CD14-positive monocyte (primary cell): ENCODE results near the gene GUCA1A. TPM values are rescaled to one million over a fixed set of nuclear protein-coding genes. Genes with fewer than 3 reads are reported as not detected.

Experiments used
- DNase-seq, 3 donors: peaks; one replicate each; pipeline ENCODE4 v3.0.0-alpha.2; 2011 to 2022
- H2AFZ ChIP-seq: 2 replicates; pipeline ENCODE4 v1.6.0; 2012; ENCODE audit warnings: mild to moderate bottlenecking, low read depth, low read length, inconsistent platforms; ENCODE audit not compliant: insufficient read depth, poor library complexity, severe bottlenecking
- H3K27ac ChIP-seq, 2 donors: 1 replicate in 1 of 2; 2 replicates in 1 of 2; pipeline ENCODE4 v1.5.1; 2012 to 2013; ENCODE audit warnings: low read length in 2 of 2, control low read depth in 1 of 2, inconsistent platforms in 1 of 2, low read depth in 1 of 2, mild to moderate bottlenecking in 1 of 2
- H3K27me3 ChIP-seq, 2 donors: one replicate each; pipeline versions ENCODE4 v1.6.0 to v1.6.1; 2011 to 2013; ENCODE audit warnings: low read length in 2 of 2; ENCODE audit not compliant: control insufficient read depth in 2 of 2, insufficient read depth in 2 of 2
- H3K36me3 ChIP-seq, 2 donors: replicated peaks in 1 of 2; 1 replicate in 1 of 2; 2 replicates in 1 of 2; pipeline versions ENCODE4 v1.5.1 to v1.6.1; 2012 to 2013; ENCODE audit warnings: low read length in 2 of 2, control low read depth in 1 of 2, inconsistent platforms in 1 of 2, mild to moderate bottlenecking in 1 of 2; ENCODE audit not compliant: insufficient read depth in 2 of 2, control insufficient read depth in 1 of 2
- H3K4me1 ChIP-seq, 2 donors: 1 replicate in 1 of 2; 2 replicates in 1 of 2; pipeline versions ENCODE4 v1.5.1 to v1.6.1; 2012 to 2013; ENCODE audit warnings: low read length in 2 of 2, control low read depth in 1 of 2, inconsistent platforms in 1 of 2, mild to moderate bottlenecking in 1 of 2, moderate library complexity in 1 of 2; ENCODE audit not compliant: insufficient read depth in 2 of 2, control insufficient read depth in 1 of 2
- H3K4me2 ChIP-seq: replicated peaks from 2 replicates; pipeline ENCODE3; 2012; ENCODE audit warnings: low read length, moderate library complexity, mild to moderate bottlenecking; ENCODE audit not compliant: poor library complexity, severe bottlenecking; ENCODE audit errors: extremely low read depth
- H3K4me3 ChIP-seq, 3 experiments: fragments of 200-600 bp in 1 of 3; sonication (generic) in 1 of 3; replicated peaks in 1 of 3; 1 replicate in 2 of 3; 2 replicates in 1 of 3; pipeline ENCODE4 v1.5.1; 2011 to 2013; ENCODE audit warnings: low read length in 3 of 3, mild to moderate bottlenecking in 3 of 3, control low read depth in 2 of 3, low read depth in 2 of 3, inconsistent platforms in 1 of 3, moderate library complexity in 1 of 3
- H3K79me2 ChIP-seq: 2 replicates; pipeline ENCODE4 v1.6.0; 2012; ENCODE audit warnings: mild to moderate bottlenecking, control low read depth, inconsistent platforms, low read length, moderate library complexity; ENCODE audit not compliant: insufficient read depth
- H3K9ac ChIP-seq: 2 replicates; pipeline ENCODE4 v1.6.0; 2017; ENCODE audit warnings: low read length, mild to moderate bottlenecking; ENCODE audit not compliant: insufficient read depth, poor library complexity, severe bottlenecking
- H3K9me3 ChIP-seq, 2 donors: replicated peaks in 1 of 2; 1 replicate in 1 of 2; 2 replicates in 1 of 2; pipeline versions ENCODE4 v1.5.1 to v1.6.1; 2012 to 2013; ENCODE audit warnings: low read length in 2 of 2, control low read depth in 1 of 2; ENCODE audit not compliant: control insufficient read depth in 1 of 2, insufficient read depth in 1 of 2
- H4K20me1 ChIP-seq: 2 replicates; pipeline ENCODE4 v1.6.0; 2012; ENCODE audit warnings: mild to moderate bottlenecking, low read length, control low read depth, moderate library complexity; ENCODE audit not compliant: insufficient read depth
- H3K27ac Mint-ChIP-seq, 7 donors: one replicate each; pipeline ENCODE4 v1.8.0; 2020; ENCODE audit warnings: mild to moderate bottlenecking in 7 of 7, mixed read lengths in 7 of 7, moderate library complexity in 6 of 7, inconsistent platforms in 2 of 7
- H3K27me3 Mint-ChIP-seq, 3 donors: one replicate each; pipeline ENCODE4 v1.8.0; 2021 to 2022; ENCODE audit warnings: low read depth in 3 of 3, mild to moderate bottlenecking in 3 of 3, mixed read lengths in 3 of 3, moderate library complexity in 3 of 3, inconsistent platforms in 1 of 3
- H3K36me3 Mint-ChIP-seq, 2 donors: one replicate each; pipeline ENCODE4 v1.8.0; 2020; ENCODE audit warnings: mixed read lengths in 2 of 2, inconsistent platforms in 1 of 2, mild to moderate bottlenecking in 1 of 2
- H3K4me1 Mint-ChIP-seq: one replicate; pipeline ENCODE4 v1.8.0; 2020; ENCODE audit warnings: mild to moderate bottlenecking, mixed read lengths
- H3K4me3 Mint-ChIP-seq, 2 donors: one replicate each; pipeline ENCODE4 v1.8.0; 2020; ENCODE audit warnings: mild to moderate bottlenecking in 2 of 2, mixed read lengths in 2 of 2, moderate library complexity in 1 of 2
- H3K9me3 Mint-ChIP-seq, 7 donors: one replicate each; pipeline ENCODE4 v1.8.0; 2020 to 2022; ENCODE audit warnings: mixed read lengths in 7 of 7, mild to moderate bottlenecking in 6 of 7, moderate library complexity in 6 of 7, inconsistent platforms in 2 of 7
- CTCF ChIP-seq: fragments of 200-600 bp; IDR thresholded peaks from one replicate; pipeline ENCODE4 v1.8.0; 2022; ENCODE audit warnings: antibody characterized with exemption, mild to moderate bottlenecking
- WGBS: methylation state at CpG from one replicate; pipeline ENCODE4 v1.1.5; 2013; ENCODE audit warnings: missing lambda C conversion rate; ENCODE audit not compliant: insufficient coverage; 5-methylcytosine and 5-hydroxymethylcytosine counted together
- intact Hi-C, 2 donors: fragments of 100-400 bp; cut with micrococcal nuclease; formaldehyde crosslinking; loops; one replicate each; pipeline versions ENCODE4 v1.15.0 to v1.15.1; 2023
- polyA plus RNA-seq, 3 donors: library from polyadenylated mRNA; depleted of rRNA in 1 of 3; unstranded in 2 of 3; stranded (reverse) in 1 of 3; fragments of 300-500 nt in 2 of 3; fragments of >200 nt in 1 of 3; fragmentation: Illumina TruSeq in 2 of 3; gene quantifications; 1 replicate in 2 of 3; 2 replicates in 1 of 3; pipeline ENCODE4 v1.2.3, GENCODE V29; 2012 to 2021

GUCA1A gene
- polyA plus RNA-seq, 3 donors = not detected

DNA sequence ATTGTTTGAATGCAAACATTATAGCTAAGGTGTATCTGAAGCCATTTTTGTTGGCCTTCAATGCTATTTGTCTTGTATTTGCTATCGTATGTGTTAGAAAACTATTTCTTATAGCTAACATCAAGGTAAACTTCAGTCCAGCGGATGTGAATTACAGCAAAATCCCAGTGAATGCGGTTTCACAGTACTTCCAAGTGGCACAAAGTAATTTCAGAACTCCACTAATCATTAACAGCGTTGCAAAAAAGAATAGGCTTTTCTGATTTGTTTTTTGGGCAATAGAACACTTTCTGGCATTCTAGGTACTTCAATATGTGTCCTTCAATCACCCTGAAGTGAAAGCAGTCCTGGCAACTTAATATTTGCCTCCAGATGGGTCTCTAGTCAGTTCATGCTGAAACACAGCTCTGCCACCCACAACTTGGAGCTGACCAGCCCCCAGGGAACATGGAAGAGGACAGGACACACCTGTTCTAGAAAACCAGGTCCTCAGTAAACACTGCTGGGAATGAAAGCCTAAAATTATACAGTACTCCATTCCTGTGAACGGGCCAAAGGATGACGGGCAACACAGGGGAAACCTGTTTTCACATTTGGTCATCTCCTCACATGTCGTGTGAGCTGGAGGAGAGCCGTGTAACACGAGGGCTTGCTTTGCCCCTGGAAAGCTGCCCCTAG is 54.1 kb downstream of the GUCA1A start:
- Histone ChIP-seq H4K20me1 (no peaks in the 10 kb centered on the region), H2AFZ (no peak overlapping the region), H3K27ac (no peak overlapping the region), H3K79me2 (no peaks in the 10 kb centered on the region), H3K4me3 (no peak overlapping the region), H3K4me2 (no peak overlapping the region), H3K27me3 (no peaks in the 10 kb centered on the region), H3K9me3 (no peaks in the 10 kb centered on the region), H3K36me3 (peaks cover 53 to 63% of the 10 kb centered on the region in 2 donors), H3K4me1 (no peaks in the 10 kb centered on the region), H3K9ac (no peak overlapping the region)
- TF ChIP-seq CTCF = no peak
- H3K27ac Mint-ChIP-seq = no peak overlapping the region
- no peaks in the 10 kb centered on the region for H3K27me3 Mint-ChIP-seq
- no peak overlapping the region for H3K4me3 Mint-ChIP-seq
- WGBS = 100% methylated on average over 5 of the region's 9 CpGs
- no peaks in the 10 kb centered on the region for H3K4me1 Mint-ChIP-seq
- H3K36me3 Mint-ChIP-seq = peaks cover 50 to 61% of the 10 kb centered on the region in 2 donors
- DNase-seq = no peak
- H3K9me3 Mint-ChIP-seq = no peaks in the 10 kb centered on the region
- intact Hi-C loops = loop anchor here in 1 of 2 donors (10.0 kb wide), 1 partner anchor 317 kb away; no protein-coding TSS in a partner anchor

DNA sequence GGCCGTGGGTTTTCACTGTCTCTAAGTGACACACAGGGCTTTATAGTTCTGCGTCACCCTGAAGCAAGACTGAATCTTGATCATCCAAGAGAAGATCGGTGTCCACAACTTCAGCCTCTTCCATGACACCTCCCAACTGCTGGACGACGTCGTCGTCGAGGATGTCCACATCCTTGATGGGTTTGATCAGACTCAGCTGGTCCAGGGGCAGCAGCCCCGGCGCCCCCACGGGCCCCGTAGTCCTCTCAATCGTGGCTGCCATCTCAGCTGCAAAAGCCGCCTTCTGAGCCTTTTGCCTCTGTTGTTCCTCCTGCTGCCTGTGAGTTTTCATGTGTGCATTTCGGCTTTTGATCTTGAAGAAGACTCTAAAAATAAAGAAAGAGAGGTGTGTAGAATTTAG is 55.1 kb downstream of the GUCA1A start:
- intact Hi-C loops = loop anchor here in 1 of 2 donors (10.0 kb wide), 1 partner anchor 316 kb away; no protein-coding TSS in a partner anchor

More for the DNA sequence above, 55.1 kb downstream of the GUCA1A start:
- no peak overlapping the region for H2AFZ ChIP-seq
- Mint-ChIP-seq H3K9me3 (no peaks in the 10 kb centered on the region), H3K36me3 (peaks cover 56 to 70% of the 10 kb centered on the region in 2 donors), H3K27me3 (no peaks in the 10 kb centered on the region), H3K27ac (no peak overlapping the region), H3K4me3 (no peak overlapping the region), H3K4me1 (no peaks in the 10 kb centered on the region)
- no peaks in the 10 kb centered on the region for H3K4me1 ChIP-seq
- H3K79me2 ChIP-seq = no peaks in the 10 kb centered on the region
- no peak overlapping the region for H3K4me2 ChIP-seq
- peaks cover 59 to 72% of the 10 kb centered on the region in 2 donors for H3K36me3 ChIP-seq
- no peak overlapping the region for H3K9ac ChIP-seq
- no peaks in the 10 kb centered on the region for H3K9me3 ChIP-seq
- no peak overlapping the region for H3K27ac ChIP-seq
- TF ChIP-seq CTCF = no peak
- H4K20me1 ChIP-seq = no peaks in the 10 kb centered on the region
- no peak for DNase-seq
- WGBS = 94% methylated on average over 15 of the region's 15 CpGs
- H3K27me3 ChIP-seq = no peaks in the 10 kb centered on the region
- H3K4me3 ChIP-seq = no peak overlapping the region

Other genes with a start within 250 kb of the GUCA1A start
- gene CCND3, start 231.6 kb upstream of the GUCA1A start, polyA plus RNA-seq = 100 to 1,000 TPM; 166 to 273 (median 259) TPM
- 10 to 100 TPM; 13.1 to 24.7 (median 16.6) TPM for gene TAF8, start 122.8 kb upstream of the GUCA1A start, polyA plus RNA-seq
- gene C6orf132, start 30.7 kb upstream of the GUCA1A start, polyA plus RNA-seq = not detected
- 1 to 10 TPM in 1 of 3 donors, under 1 TPM in 1, not detected in 1; 0.20 to 1.8 TPM for gene GUCA1B, start 21.6 kb downstream of the GUCA1A start, polyA plus RNA-seq
- gene MRPS10, start 44.5 kb downstream of the GUCA1A start, polyA plus RNA-seq = 10 to 100 TPM in 2 of 3 donors, 1 to 10 TPM in 1; 9.2 to 33.0 (median 31.4) TPM